HG03280 (cell line): Measurements from ENCODE around the gene KCNC1.

ENCODE experiments used
- ATAC-seq: cut with Tn5 transposase; IDR thresholded peaks from one replicate; pipeline ENCODE4 v1.9.1; 2021; ENCODE audit warnings: mild to moderate bottlenecking, moderate library complexity; ENCODE audit not compliant: unreplicated experiment

Gene KCNC1

GRCh38 chr11:17814546-17814945 lies 80.0 kb downstream of the KCNC1 start:
- ATAC-seq, result no peak

GRCh38 chr11:17816232-17816931 lies 81.8 kb downstream of the KCNC1 start:
- no peak for ATAC-seq

- no peak for ATAC-seq
Measured at GRCh38 chr11:17821648-17822400, 87.2 kb downstream of the KCNC1 start.

GRCh38 chr11:17822401-17822781 lies 87.8 kb downstream of the KCNC1 start:
- ATAC-seq, result no peak

GRCh38 chr11:17827006-17827405 lies 92.4 kb downstream of the KCNC1 start:
- ATAC-seq, result no peak

GRCh38 chr11:17828311-17828751 lies 93.8 kb downstream of the KCNC1 start:
- ATAC-seq, result no peak

- ATAC-seq, result no peak
Measured at GRCh38 chr11:17831228-17831627, 96.6 kb downstream of the KCNC1 start.

GRCh38 chr11:17831883-17832282 lies 97.3 kb downstream of the KCNC1 start:
- no peak for ATAC-seq
